ENCODE measurements around the gene KSR2. TPM values are rescaled to one million over a fixed set of nuclear protein-coding genes. Genes with fewer than 3 reads are reported as not detected.

KSR2 gene
- total and polyA plus RNA-seq, 2 of the 4 experiments (the other 2 are of a cell fraction), result not detected

- CTCF ChIA-PET, result no interaction called here
- dilution Hi-C loops (cut with HindIII; ENCODE audit: low sequenced_read_pairs, unreplicated experiment), result no loop called here
Measured at GRCh38 chr12:117502233-117502632, 466.6 kb downstream of the KSR2 start.

More at GRCh38 chr12:117502233-117502632, 466.6 kb downstream of the KSR2 start:
- no peak overlapping the region for H2AFZ ChIP-seq (replicated peaks; ENCODE audit: low read length, poor library complexity)
- peaks cover 27% of the 10 kb centered on the region for H3K9me3 ChIP-seq (ENCODE audit: control insufficient read depth, insufficient read depth, low read length)
- H3K9ac ChIP-seq (ENCODE audit: low read depth, low read length), result no peak overlapping the region
- H4K20me1 ChIP-seq (ENCODE audit: insufficient read depth, low read length), result no peaks in the 10 kb centered on the region
- H3K4me3 ChIP-seq (ENCODE audit: insufficient read depth, low read depth, low read length), result no peak overlapping the region
- ATAC-seq (ENCODE audit: low read depth) (no peak), DNase-seq (no peak)
- H3K14ac ChIP-seq (replicated peaks; ENCODE audit: low read depth, low read length), result no peak overlapping the region
- H2BK120ac ChIP-seq (ENCODE audit: low read depth, low read length), result no peak overlapping the region
- no peak overlapping the region for H3K27ac ChIP-seq (ENCODE audit: insufficient read depth, low read length)
- in situ Hi-C loops (cut with MboI; ENCODE audit: low sequenced_read_pairs), result no loop called here
- no peak overlapping the region for H3K23ac ChIP-seq (ENCODE audit: low read depth, low read length)
- no peak overlapping the region for H2AK5ac ChIP-seq (ENCODE audit: low read depth, low read length)
- H3K9me1 ChIP-seq (ENCODE audit: insufficient read depth, low read length), result no peaks in the 10 kb centered on the region
- no peak overlapping the region for H2BK20ac ChIP-seq (ENCODE audit: low read depth, low read length)
- H2BK5ac ChIP-seq (ENCODE audit: low read depth, low read length, poor library complexity, severe bottlenecking), result no peak overlapping the region
- BruUV-seq (replicated peaks), result no TSS peak
- H3K4me2 ChIP-seq (ENCODE audit: low read depth, low read length), result no peak overlapping the region
- no peaks in the 10 kb centered on the region for H3K27me3 ChIP-seq (ENCODE audit: control insufficient read depth, insufficient read depth, low read length)
- H2AK9ac ChIP-seq (replicated peaks; ENCODE audit: low read depth, low read length, poor library complexity), result no peak overlapping the region
- no peak overlapping the region for H2BK15ac ChIP-seq (ENCODE audit: low read depth, low read length)
- H4K5ac ChIP-seq (ENCODE audit: low read depth, low read length), result no peak overlapping the region
- no peak overlapping the region for H4K8ac ChIP-seq (ENCODE audit: low read depth in 2 of 2, low read length in 2 of 2)
- POLR2A ChIA-PET (ENCODE audit: unreplicated experiment), result no interaction called here
- H3K36me3 ChIP-seq (ENCODE audit: control insufficient read depth, insufficient read depth, low read length), result no peaks in the 10 kb centered on the region
- TF ChIP-seq RFX5 (IDR thresholded peaks at IDR 0.05; ENCODE audit: low read depth, low read length) (no peak), MAZ (IDR thresholded peaks at IDR 0.05; ENCODE audit: borderline replicate concordance, low read depth, low read length) (no peak), MXI1 (IDR thresholded peaks at IDR 0.05; ENCODE audit: borderline replicate concordance, low read depth, low read length) (no peak), CHD1 (IDR thresholded peaks at IDR 0.05; ENCODE audit: low read depth, low read length) (no peak)
- WGBS, 2 experiments (ENCODE audit: extremely low coverage in 2 of 2, insufficient read length in 1 of 2), result no CpG with 5 or more reads among the region's 4 CpGs
- no peaks in the 10 kb centered on the region for H3K4me1 ChIP-seq (ENCODE audit: control insufficient read depth, insufficient read depth, low read length)
- H3K56ac ChIP-seq (ENCODE audit: extremely low read depth, insufficient read depth, low read length), result no peak overlapping the region
- H4K91ac ChIP-seq (ENCODE audit: insufficient read depth, low read depth, low read length), result no peak overlapping the region
- intact Hi-C loops (cut with micrococcal nuclease), result no loop called here
- no peaks in the 10 kb centered on the region for H3K79me1 ChIP-seq (ENCODE audit: low read depth in 1 of 2, low read length in 2 of 2)
- H3K4ac ChIP-seq (ENCODE audit: low read depth, low read length), result no peak overlapping the region
- H3K18ac ChIP-seq (ENCODE audit: low read depth, low read length), result no peak overlapping the region

Data from IMR-90 (cell line).